ENCODE measurements around the gene TGFBR3L.

The TGFBR3L gene

GRCh38 chr19:7916103-7916954, 1.7 kb downstream of the TGFBR3L start (continued):
- 0 out of 2 replicates have a peak, but pooled peaks have one; percentile 21 for TF ChIP-seq CTCF (tag by site-specific recombination; IDR thresholded peaks at IDR 0.05)
- TF ChIP-seq KLF16 (tag by site-specific recombination; IDR thresholded peaks at IDR 0.05): no peak
- 0 out of 2 replicates have a peak, but pooled peaks have one; percentile 59 for TF ChIP-seq KLF8 (tag by site-specific recombination; IDR thresholded peaks at IDR 0.05)
- no peak for TF ChIP-seq ZSCAN16 (tag by site-specific recombination; IDR thresholded peaks at IDR 0.05)
- no peak for TF ChIP-seq ZNF19 (tag by site-specific recombination; IDR thresholded peaks at IDR 0.05; ENCODE audit: low read depth)
- TF ChIP-seq ZNF548 (tag by site-specific recombination; IDR thresholded peaks at IDR 0.05): no peak
- no peak for TF ChIP-seq ZBTB7A (tag by site-specific recombination; IDR thresholded peaks at IDR 0.05; ENCODE audit: low read depth)
- TF ChIP-seq ZNF701 (tag by site-specific recombination; IDR thresholded peaks at IDR 0.05): no peak
- no peak for TF ChIP-seq ZNF324 (tag by site-specific recombination; IDR thresholded peaks at IDR 0.05)
- TF ChIP-seq MEIS1 (CRISPR knock-in tag; IDR thresholded peaks at IDR 0.05; ENCODE audit: borderline replicate concordance): no peak
- TF ChIP-seq ZBTB8A (tag by site-specific recombination; IDR thresholded peaks at IDR 0.05): no peak
- TF ChIP-seq ZNF354C (tag by site-specific recombination; IDR thresholded peaks at IDR 0.05; ENCODE audit: borderline replicate concordance, low read depth): no peak
- no peak for TF ChIP-seq YY2 (tag by site-specific recombination; IDR thresholded peaks at IDR 0.05)
- no peak for TF ChIP-seq ZNF549 (tag by site-specific recombination; IDR thresholded peaks at IDR 0.05)
- TF ChIP-seq BCL11B (tag by site-specific recombination; IDR thresholded peaks at IDR 0.05; ENCODE audit: low read depth): peak; percentile 46; the same call in 1 of the 2 replicates
- no peak for TF ChIP-seq ZNF16 (tag by site-specific recombination; IDR thresholded peaks at IDR 0.05; ENCODE audit: low read depth)
- no peak for TF ChIP-seq ZNF423 (tag by site-specific recombination; IDR thresholded peaks at IDR 0.05)
- TF ChIP-seq ZNF221 (tag by site-specific recombination; IDR thresholded peaks at IDR 0.05; ENCODE audit: borderline replicate concordance): no peak
- TF ChIP-seq ZNF114 (tag by site-specific recombination; IDR thresholded peaks at IDR 0.05): no peak
- no peak for TF ChIP-seq ZNF585B (tag by site-specific recombination; IDR thresholded peaks at IDR 0.05)
- no peak for TF ChIP-seq ZNF530 (tag by site-specific recombination; IDR thresholded peaks at IDR 0.05; ENCODE audit: low read depth)
- TF ChIP-seq ZNF174 (tag by site-specific recombination; IDR thresholded peaks at IDR 0.05): no peak
- TF ChIP-seq RBAK (tag by site-specific recombination; IDR thresholded peaks at IDR 0.05): no peak
- TF ChIP-seq PATZ1 (tag by site-specific recombination; IDR thresholded peaks at IDR 0.05): peak; percentile 18
- TF ChIP-seq ZNF623 (tag by site-specific recombination; IDR thresholded peaks at IDR 0.05): no peak
- no peak for TF ChIP-seq ZNF670 (tag by site-specific recombination; IDR thresholded peaks at IDR 0.05; ENCODE audit: low read depth)
- TF ChIP-seq ZBTB10 (tag by site-specific recombination; IDR thresholded peaks at IDR 0.05): no peak
- no peak for TF ChIP-seq ZFHX2 (tag by site-specific recombination; conservative IDR thresholded peaks at IDR 0.05)
- TF ChIP-seq ZNF335 (tag by site-specific recombination; conservative IDR thresholded peaks at IDR 0.05): no peak; the same call in none of the 2 replicates
- no peak for TF ChIP-seq ZNF280C (tag by site-specific recombination; IDR thresholded peaks at IDR 0.05)
